NCI-H748 (cell line): ENCODE data around the gene DARS1.
"Not testable (repeated sequence)": the region's sequence is repeated elsewhere in the genome, so short reads cannot be mapped to it uniquely, and the experiment has no call there.

Experiments used
- DNase-seq: peaks from one replicate; lab custom pipeline; 2025; ENCODE audit not compliant: unreplicated experiment; lab: John Stamatoyannopoulos, UW

Gene DARS1

GRCh38 chr2:135985826-135986393 is 484 bp upstream of the DARS1 start:
- DNase-seq, result no peak

GRCh38 chr2:135984199-135985017 is 1.0 kb downstream of the DARS1 start:
- no peak for DNase-seq

- DNase-seq, result no peak
Measured at GRCh38 chr2:135980434-135981079, 4.9 kb downstream of the DARS1 start.

GRCh38 chr2:135975702-135976101 is 9.7 kb downstream of the DARS1 start:
- no peak for DNase-seq

GRCh38 chr2:135974036-135974435 is 11.4 kb downstream of the DARS1 start:
- DNase-seq, result no peak

- no peak for DNase-seq
Measured at GRCh38 chr2:135969655-135970387, 15.6 kb downstream of the DARS1 start.

GRCh38 chr2:135965756-135966155 is 19.7 kb downstream of the DARS1 start:
- DNase-seq, result no peak

GRCh38 chr2:135964404-135964803 is 21.0 kb downstream of the DARS1 start:
- not testable (repeated sequence) for DNase-seq

GRCh38 chr2:135963841-135964240 is 21.6 kb downstream of the DARS1 start:
- DNase-seq, result no peak

- no peak for DNase-seq
Measured at GRCh38 chr2:135962366-135963123, 22.9 kb downstream of the DARS1 start.

GRCh38 chr2:135960656-135961551 is 24.5 kb downstream of the DARS1 start:
- DNase-seq, result peak; percentile 78

- DNase-seq, result no peak
Measured at GRCh38 chr2:135960150-135960549, 25.3 kb downstream of the DARS1 start.

GRCh38 chr2:135958927-135959326 is 26.5 kb downstream of the DARS1 start:
- DNase-seq, result not testable (repeated sequence)

GRCh38 chr2:135954020-135954601 is 31.3 kb downstream of the DARS1 start:
- DNase-seq, result no peak

GRCh38 chr2:135952891-135953290 is 32.5 kb downstream of the DARS1 start:
- no peak for DNase-seq

- peak; percentile 83 for DNase-seq
Measured at GRCh38 chr2:135951041-135951583, 34.3 kb downstream of the DARS1 start.

GRCh38 chr2:135949451-135950234 is 35.8 kb downstream of the DARS1 start:
- no peak for DNase-seq

- no peak for DNase-seq
Measured at GRCh38 chr2:135948642-135949355, 36.6 kb downstream of the DARS1 start.
